M059J (cell line): Measurements from ENCODE around the gene FKBP1B. TPM values are rescaled to one million over a fixed set of nuclear protein-coding genes. Genes with fewer than 3 reads are reported as not detected.
"Not testable (repeated sequence)": the region's sequence is repeated elsewhere in the genome, so short reads cannot be mapped to it uniquely, and the experiment has no call there.

Source experiments
- DNase-seq: peaks from one replicate; pipeline ENCODE4 v3.0.0-alpha.2; 2012; ENCODE audit warnings: low read depth
- total RNA-seq: library from RNA; depleted of rRNA; stranded (reverse); fragments of >200 nt; shearing (Covaris generic); gene quantifications from 2 replicates; pipeline ENCODE4 v1.2.3, GENCODE V29; 2014

FKBP1B gene
- total RNA-seq, 1 experiment from 2014 or later, result 6.6 TPM

- no peak for DNase-seq
These were observed 27.1 kb upstream of the FKBP1B start for GRCh38 chr2:24022324-24022974.

GRCh38 chr2:24022975-24023575 is 26.5 kb upstream of the FKBP1B start:
- DNase-seq, result no peak

GRCh38 chr2:24024018-24024417 is 25.5 kb upstream of the FKBP1B start:
- no peak for DNase-seq

- no peak for DNase-seq
These were observed 24.4 kb upstream of the FKBP1B start for GRCh38 chr2:24024996-24025663.

GRCh38 chr2:24026233-24026632 is 23.3 kb upstream of the FKBP1B start:
- DNase-seq, result no peak

GRCh38 chr2:24038786-24039499 is 10.6 kb upstream of the FKBP1B start:
- no peak for DNase-seq

- DNase-seq, result no peak
These were observed 9.0 kb upstream of the FKBP1B start for GRCh38 chr2:24040511-24040910.

- not testable (repeated sequence) for DNase-seq
These were observed 6.4 kb upstream of the FKBP1B start for GRCh38 chr2:24043133-24043532.

GRCh38 chr2:24045511-24046508 is 3.7 kb upstream of the FKBP1B start:
- no peak for DNase-seq

- DNase-seq, result no peak
These were observed 3.0 kb upstream of the FKBP1B start for GRCh38 chr2:24046599-24046929.

GRCh38 chr2:24046930-24047702 is 2.4 kb upstream of the FKBP1B start, which contains the start of gene WDCP:
TSS of gene WDCP (minus strand) at chr2:24047391. CDS start at chr2:24039494, 7,897 bp downstream.
- peak; percentile 99 for DNase-seq

GRCh38 chr2:24047703-24048033 is 1.9 kb upstream of the FKBP1B start:
- peak; percentile 14 for DNase-seq

- DNase-seq, result peak; percentile 37
These were observed 614 bp upstream of the FKBP1B start for GRCh38 chr2:24048769-24049484.

- DNase-seq, result peak; percentile 15
These were observed 769 bp downstream of the FKBP1B start for GRCh38 chr2:24050041-24050979.

- DNase-seq, result no peak
These were observed 2.3 kb downstream of the FKBP1B start for GRCh38 chr2:24051833-24052232.

- no peak for DNase-seq
These were observed 3.4 kb downstream of the FKBP1B start for GRCh38 chr2:24052951-24053350.

- no peak for DNase-seq
These were observed 4.9 kb downstream of the FKBP1B start for GRCh38 chr2:24054366-24055010.

- no peak for DNase-seq
These were observed 6.2 kb downstream of the FKBP1B start for GRCh38 chr2:24055750-24056149.
